Brain microvascular endothelial cell (primary cell): ENCODE results near the gene UROC1.

Source experiments
- DNase-seq: peaks from one replicate; pipeline ENCODE4 v3.0.0-alpha.2; 2020
- H3K27ac ChIP-seq: fragments of 250-450 bp; sonication (Bioruptor Pico); 2 replicates; pipeline ENCODE4 v1.5.1; 2020; ENCODE audit warnings: mild to moderate bottlenecking, moderate library complexity
- H3K27me3 ChIP-seq: fragments of 250-450 bp; sonication (Bioruptor Pico); replicated peaks from 2 replicates; pipeline ENCODE4 v1.5.1; 2020; ENCODE audit warnings: mild to moderate bottlenecking
- H3K36me3 ChIP-seq: fragments of 250-450 bp; sonication (Bioruptor Pico); replicated peaks from 2 replicates; pipeline ENCODE4 v1.5.1; 2020; ENCODE audit warnings: mild to moderate bottlenecking
- H3K4me3 ChIP-seq: 2 replicates; pipeline ENCODE4 v1.5.1; 2011; ENCODE audit warnings: low read depth, mild to moderate bottlenecking, control low read depth, low read length, moderate library complexity
- CTCF ChIP-seq: IDR thresholded peaks from 2 replicates; pipeline ENCODE4 v1.5.1; 2011; ENCODE audit warnings: low read depth, mild to moderate bottlenecking, moderate library complexity, low read length, control low read depth, inconsistent platforms; ENCODE audit errors: missing control alignments
- in situ Hi-C: cut with HindIII; loops from 2 replicates; pipeline ENCODE4 v1.10.0; 2017; ENCODE audit warnings: low sequenced_read_pairs, low pct_ligation_motif_present

Gene UROC1

GRCh38 chr3:126517986-126518778, 609 bp upstream of the UROC1 start:
- no peak for DNase-seq
- no peak overlapping the region for H3K27ac ChIP-seq
- TF ChIP-seq CTCF = no peak
- H3K27me3 ChIP-seq = no peaks in the 10 kb centered on the region
- in situ Hi-C loops = no loop called here
- H3K36me3 ChIP-seq = no peaks in the 10 kb centered on the region
- H3K4me3 ChIP-seq = no peak overlapping the region

GRCh38 chr3:126516936-126517290, 660 bp downstream of the UROC1 start:
- in situ Hi-C loops = no loop called here
- Histone ChIP-seq H3K27me3 (no peaks in the 10 kb centered on the region), H3K27ac (no peak overlapping the region), H3K36me3 (no peaks in the 10 kb centered on the region), H3K4me3 (no peak overlapping the region)
- DNase-seq = no peak
- TF ChIP-seq CTCF = no peak

GRCh38 chr3:126516152-126516935, 1.2 kb downstream of the UROC1 start:
- no peak for DNase-seq
- no peaks in the 10 kb centered on the region for H3K27me3 ChIP-seq
- in situ Hi-C loops = no loop called here
- no peak overlapping the region for H3K4me3 ChIP-seq
- no peaks in the 10 kb centered on the region for H3K36me3 ChIP-seq
- no peak overlapping the region for H3K27ac ChIP-seq
- no peak for TF ChIP-seq CTCF

GRCh38 chr3:126515066-126515706, 2.4 kb downstream of the UROC1 start:
- no peaks in the 10 kb centered on the region for H3K36me3 ChIP-seq
- H3K27ac ChIP-seq = no peak overlapping the region
- no peaks in the 10 kb centered on the region for H3K27me3 ChIP-seq
- TF ChIP-seq CTCF = no peak
- DNase-seq = no peak
- no peak overlapping the region for H3K4me3 ChIP-seq
- in situ Hi-C loops = no loop called here

GRCh38 chr3:126514161-126514560, 3.4 kb downstream of the UROC1 start:
- in situ Hi-C loops = no loop called here
- no peak for TF ChIP-seq CTCF
- Histone ChIP-seq H3K27ac (no peak overlapping the region), H3K36me3 (no peaks in the 10 kb centered on the region), H3K27me3 (no peaks in the 10 kb centered on the region), H3K4me3 (no peak overlapping the region)
- DNase-seq = no peak
